Suprapubic skin (tissue), 4 donors: ENCODE measurements around the gene AKR1A1. TPM values are rescaled to one million over a fixed set of nuclear protein-coding genes. Genes with fewer than 3 reads are reported as not detected.
A peak's percentile ranks its signal among the peaks of the same experiment; 100 is the strongest.

ENCODE experiments used
- DNase-seq, 2 donors: peaks; one replicate each; pipeline ENCODE4 v3.0.0-alpha.2; 2019; ENCODE audit warnings: low spot score in 2 of 2
- H3K27ac ChIP-seq: fragments of 200-600 bp; sonication (generic); one replicate; pipeline ENCODE4 v1.5.1; 2019
- H3K27me3 ChIP-seq: fragments of 200-600 bp; sonication (generic); one replicate; pipeline ENCODE4 v1.5.1; 2019
- H3K36me3 ChIP-seq: fragments of 200-600 bp; sonication (generic); one replicate; pipeline ENCODE4 v1.5.1; 2019
- H3K4me1 ChIP-seq: fragments of 200-600 bp; sonication (generic); one replicate; pipeline ENCODE4 v1.5.1; 2019
- H3K4me3 ChIP-seq: fragments of 200-600 bp; sonication (generic); one replicate; pipeline ENCODE4 v1.5.1; 2019; ENCODE audit warnings: mild to moderate bottlenecking
- H3K9me3 ChIP-seq: fragments of 200-600 bp; sonication (generic); one replicate; pipeline ENCODE4 v1.5.1; 2019
- EP300 ChIP-seq: sonication (generic); formaldehyde crosslinking; IDR thresholded peaks from one replicate; pipeline ENCODE4 v1.6.1; 2017; ENCODE audit warnings: antibody characterized with exemption
- POLR2A ChIP-seq, 2 donors: fragments of 450-650 bp; IDR thresholded peaks; one replicate each; pipeline ENCODE4 v1.6.1; 2017; ENCODE audit warnings: antibody characterized with exemption in 2 of 2, mild to moderate bottlenecking in 2 of 2, moderate library complexity in 2 of 2
- POLR2AphosphoS5 ChIP-seq, 3 donors: sonication (generic); formaldehyde crosslinking; IDR thresholded peaks; one replicate each; pipeline ENCODE4 v1.6.1; 2017; ENCODE audit warnings: antibody characterized with exemption in 3 of 3
- WGBS: methylation state at CpG from one replicate; pipeline ENCODE4 v1.1.5; 2018; 5-methylcytosine and 5-hydroxymethylcytosine counted together
- total RNA-seq, 4 donors: library from RNA; depleted of rRNA; stranded (reverse); fragments of >200 nt; gene quantifications; one replicate each; pipeline ENCODE4 v1.1.0, GENCODE V29; 2016
- TF ChIP-seq, protein P1 (sequence below), 2 donors: fragments of 200-600 bp in 1 of 2; fragments of 450-650 bp in 1 of 2; sonication (generic) in 1 of 2; IDR thresholded peaks; one replicate each; pipeline ENCODE4 v1.5.1; 2016 to 2019; ENCODE audit warnings: antibody characterized with exemption in 2 of 2, mild to moderate bottlenecking in 1 of 2, moderate library complexity in 1 of 2

The AKR1A1 gene
- total RNA-seq, 4 donors from 2014 or later, result 60.1 to 87.1 (median 82.8) TPM

DNA sequence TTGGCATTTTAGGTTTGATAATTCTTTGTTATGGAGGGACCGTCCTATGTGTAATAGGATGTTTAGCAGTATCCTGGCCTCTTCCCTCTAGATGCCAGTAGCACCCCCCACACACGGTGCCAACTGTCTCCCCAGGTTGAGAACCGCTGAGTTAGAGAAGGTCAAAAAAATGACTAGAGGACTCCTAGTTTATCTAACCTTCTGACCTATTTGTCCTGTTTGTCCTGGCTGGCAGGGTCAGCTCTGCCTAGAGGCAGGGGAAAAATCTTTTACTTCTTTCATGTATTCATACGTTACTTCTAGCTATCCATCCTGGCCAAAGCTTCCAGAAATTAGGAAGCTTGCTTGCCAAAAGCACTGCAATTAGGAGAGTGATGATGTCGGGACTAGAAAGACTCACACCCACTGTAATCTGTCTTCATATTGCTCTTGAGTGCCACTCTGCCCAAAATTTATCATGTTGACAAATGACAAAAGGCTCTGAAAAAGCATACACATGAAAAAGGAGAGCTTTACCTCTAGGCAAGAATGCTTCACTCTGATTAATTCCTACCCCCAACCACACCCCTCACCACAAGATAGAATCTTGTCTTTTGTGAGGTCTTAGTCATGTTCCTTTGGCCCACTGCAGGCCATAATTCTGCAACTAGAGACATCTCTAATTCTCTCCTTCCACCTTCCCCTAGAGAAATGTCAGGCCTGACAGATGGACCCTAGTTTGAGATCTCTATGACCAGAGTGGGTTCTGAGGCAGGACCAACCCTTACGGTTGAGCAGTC is 14.4 kb upstream of the AKR1A1 start:
- 68% methylated on average over 6 of the region's 6 CpGs for WGBS
- H3K4me3 ChIP-seq, result no peak overlapping the region

DNA sequence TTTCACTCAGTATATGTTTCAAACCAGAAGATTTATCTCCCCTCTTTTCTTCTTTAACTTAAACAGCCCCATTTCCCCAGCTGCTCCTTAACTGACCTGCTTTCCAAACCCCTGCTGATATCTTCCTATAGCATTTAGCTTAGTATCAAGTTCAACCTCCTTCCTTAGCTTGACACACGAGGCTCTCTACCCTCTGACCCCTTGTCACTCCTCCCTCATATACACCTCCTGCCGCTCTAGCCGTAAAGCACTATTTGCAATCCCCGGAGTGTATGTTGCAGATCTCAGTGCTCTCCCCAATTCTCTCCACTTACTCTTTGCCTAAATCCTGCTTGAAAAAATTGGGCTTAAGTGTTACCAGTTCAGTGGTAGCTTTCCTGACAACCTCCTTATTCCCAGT is 13.7 kb upstream of the AKR1A1 start:
- 72% methylated on average over 4 of the region's 4 CpGs for WGBS
- no peaks in the 10 kb centered on the region for H3K27me3 ChIP-seq

More for the DNA sequence above, 14.4 kb upstream of the AKR1A1 start:
- Histone ChIP-seq H3K27me3 (no peaks in the 10 kb centered on the region), H3K9me3 (no peaks in the 10 kb centered on the region), H3K27ac (no peak overlapping the region), H3K4me1 (no peaks in the 10 kb centered on the region), H3K36me3 (no peaks in the 10 kb centered on the region)
- DNase-seq, result no peak
- TF ChIP-seq POLR2A (IDR thresholded peaks at IDR 0.05) (no peak), EP300 (no peak), POLR2AphosphoS5 (IDR thresholded peaks at IDR 0.05) (no peak)
- TF ChIP-seq, protein P1, sequence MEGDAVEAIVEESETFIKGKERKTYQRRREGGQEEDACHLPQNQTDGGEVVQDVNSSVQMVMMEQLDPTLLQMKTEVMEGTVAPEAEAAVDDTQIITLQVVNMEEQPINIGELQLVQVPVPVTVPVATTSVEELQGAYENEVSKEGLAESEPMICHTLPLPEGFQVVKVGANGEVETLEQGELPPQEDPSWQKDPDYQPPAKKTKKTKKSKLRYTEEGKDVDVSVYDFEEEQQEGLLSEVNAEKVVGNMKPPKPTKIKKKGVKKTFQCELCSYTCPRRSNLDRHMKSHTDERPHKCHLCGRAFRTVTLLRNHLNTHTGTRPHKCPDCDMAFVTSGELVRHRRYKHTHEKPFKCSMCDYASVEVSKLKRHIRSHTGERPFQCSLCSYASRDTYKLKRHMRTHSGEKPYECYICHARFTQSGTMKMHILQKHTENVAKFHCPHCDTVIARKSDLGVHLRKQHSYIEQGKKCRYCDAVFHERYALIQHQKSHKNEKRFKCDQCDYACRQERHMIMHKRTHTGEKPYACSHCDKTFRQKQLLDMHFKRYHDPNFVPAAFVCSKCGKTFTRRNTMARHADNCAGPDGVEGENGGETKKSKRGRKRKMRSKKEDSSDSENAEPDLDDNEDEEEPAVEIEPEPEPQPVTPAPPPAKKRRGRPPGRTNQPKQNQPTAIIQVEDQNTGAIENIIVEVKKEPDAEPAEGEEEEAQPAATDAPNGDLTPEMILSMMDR (IDR thresholded peaks at IDR 0.05), result no peak

DNA sequence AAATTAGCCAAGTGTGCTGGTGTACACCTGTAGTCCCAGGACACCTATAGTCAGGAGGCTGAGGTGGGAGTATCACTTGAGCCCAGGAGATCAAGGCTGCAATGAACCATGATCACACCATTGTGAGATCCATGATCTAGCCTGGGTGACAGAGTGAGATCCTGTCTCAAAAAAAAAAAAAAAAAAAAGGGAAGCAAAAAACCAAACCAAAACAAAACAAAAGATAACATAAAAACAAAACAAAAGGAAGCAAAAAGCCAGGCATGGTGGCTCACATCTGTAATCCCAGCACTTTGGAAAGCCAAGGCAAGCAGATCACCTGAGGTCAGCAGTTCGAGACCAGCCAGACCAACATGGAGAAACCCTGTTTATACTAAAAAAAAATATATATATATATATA is 9.4 kb upstream of the AKR1A1 start:
- WGBS, result 100% methylated on average over 1 of the region's 1 CpG
- Histone ChIP-seq H3K36me3 (no peaks in the 10 kb centered on the region), H3K27me3 (no peaks in the 10 kb centered on the region), H3K9me3 (no peaks in the 10 kb centered on the region), H3K27ac (no peak overlapping the region), H3K4me3 (no peak overlapping the region), H3K4me1 (peaks cover 17% of the 10 kb centered on the region)
- TF ChIP-seq EP300, result no peak
- TF ChIP-seq POLR2A (IDR thresholded peaks at IDR 0.05), result no peak
- TF ChIP-seq, protein P1 (IDR thresholded peaks at IDR 0.05), result no peak
- TF ChIP-seq POLR2AphosphoS5 (IDR thresholded peaks at IDR 0.05), result no peak
- DNase-seq, result no peak

More for the DNA sequence above, 13.7 kb upstream of the AKR1A1 start:
- no peaks in the 10 kb centered on the region for H3K4me1 ChIP-seq
- TF ChIP-seq POLR2A (IDR thresholded peaks at IDR 0.05), result no peak
- TF ChIP-seq EP300, result no peak
- TF ChIP-seq, protein P1 (IDR thresholded peaks at IDR 0.05), result no peak
- no peak for TF ChIP-seq POLR2AphosphoS5 (IDR thresholded peaks at IDR 0.05)
- H3K4me3 ChIP-seq, result no peak overlapping the region
- H3K9me3 ChIP-seq, result no peaks in the 10 kb centered on the region
- no peak overlapping the region for H3K27ac ChIP-seq
- H3K36me3 ChIP-seq, result no peaks in the 10 kb centered on the region
- DNase-seq, result no peak

DNA sequence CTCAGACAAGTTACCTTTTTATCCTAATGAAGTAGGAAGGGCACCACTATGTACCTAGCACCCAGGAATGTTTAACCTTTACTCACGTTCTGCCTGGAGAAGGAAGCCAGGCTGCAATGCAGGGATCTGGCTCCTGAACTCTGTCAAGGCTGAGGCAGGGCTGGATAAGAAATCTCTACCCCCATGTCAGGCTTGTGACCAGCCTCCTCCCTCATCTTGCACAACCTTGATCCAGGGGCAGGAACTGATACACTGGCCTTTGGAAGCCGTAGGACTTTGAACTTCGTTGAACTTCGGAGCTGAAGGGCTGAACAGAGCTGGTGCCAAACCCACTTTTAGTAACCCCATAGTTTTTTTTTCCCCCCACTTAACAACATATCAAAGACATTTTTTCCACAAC is 8.0 kb upstream of the AKR1A1 start:
- TF ChIP-seq POLR2A (IDR thresholded peaks at IDR 0.05) (no peak), EP300 (no peak), POLR2AphosphoS5 (IDR thresholded peaks at IDR 0.05) (no peak)
- TF ChIP-seq, protein P1 (IDR thresholded peaks at IDR 0.05), result no peak
- no peaks in the 10 kb centered on the region for H3K27me3 ChIP-seq
- no peaks in the 10 kb centered on the region for H3K9me3 ChIP-seq
- no peak for DNase-seq
- H3K4me3 ChIP-seq, result no peak overlapping the region
- peaks cover 17% of the 10 kb centered on the region for H3K4me1 ChIP-seq
- WGBS, result 67% methylated on average over 4 of the region's 4 CpGs
- H3K27ac ChIP-seq, result no peak overlapping the region
- no peaks in the 10 kb centered on the region for H3K36me3 ChIP-seq

DNA sequence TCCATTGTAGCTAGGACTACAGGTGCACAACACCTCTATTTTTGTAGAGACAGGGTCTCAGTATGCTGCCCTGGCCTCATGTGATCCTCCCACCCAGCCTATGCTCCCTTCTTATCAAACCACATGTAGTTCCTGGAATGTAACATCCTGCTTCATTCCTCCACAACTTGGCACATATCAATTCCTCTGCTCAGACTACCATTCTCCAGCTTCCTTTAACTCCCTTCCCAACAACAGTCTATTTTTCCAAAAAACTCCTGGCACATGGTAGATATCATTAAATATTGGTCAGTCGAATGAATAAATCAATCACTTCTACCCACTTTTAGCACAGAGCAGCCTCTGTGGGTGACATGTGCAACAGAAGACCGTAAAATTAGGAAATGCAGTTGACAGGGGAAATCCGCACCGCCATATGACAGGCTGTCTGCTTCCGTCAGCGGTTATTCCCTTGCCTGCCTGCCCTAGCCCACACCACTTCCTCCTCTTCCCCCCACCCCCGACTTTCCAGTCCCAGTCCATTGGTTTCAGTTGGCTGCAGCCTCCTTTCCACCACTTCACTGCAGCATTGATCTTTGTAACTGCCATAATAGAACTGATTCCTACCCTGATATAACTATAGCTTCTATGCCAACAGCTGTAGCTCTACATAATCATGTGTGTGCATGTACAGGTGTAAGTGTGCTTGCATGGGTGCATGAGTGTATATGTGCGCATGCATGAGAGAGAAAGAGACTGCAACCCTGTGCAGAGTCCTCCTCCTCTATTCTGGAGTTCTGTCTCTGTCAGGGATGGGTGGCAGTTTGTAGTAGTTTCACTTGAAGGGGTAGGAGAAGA is 6.8 kb upstream of the AKR1A1 start:
- Histone ChIP-seq H3K4me3 (no peak overlapping the region), H3K4me1 (peaks cover 17% of the 10 kb centered on the region), H3K9me3 (no peaks in the 10 kb centered on the region), H3K27me3 (no peaks in the 10 kb centered on the region), H3K36me3 (no peaks in the 10 kb centered on the region), H3K27ac (no peak overlapping the region)
- TF ChIP-seq POLR2A (IDR thresholded peaks at IDR 0.05) (no peak), POLR2AphosphoS5 (IDR thresholded peaks at IDR 0.05) (no peak), EP300 (no peak)
- TF ChIP-seq, protein P1 (IDR thresholded peaks at IDR 0.05), result no peak
- WGBS, result 50% methylated on average over 8 of the region's 8 CpGs
- peak in 1 of 2 donors; percentile 74 for DNase-seq
